Measurements from ENCODE around the gene UBXN6. TPM values are rescaled to one million over a fixed set of nuclear protein-coding genes. Genes with fewer than 3 reads are reported as not detected.

UBXN6 gene
- total RNA-seq, 1 donor from 2014 or later: 113 TPM

DNA sequence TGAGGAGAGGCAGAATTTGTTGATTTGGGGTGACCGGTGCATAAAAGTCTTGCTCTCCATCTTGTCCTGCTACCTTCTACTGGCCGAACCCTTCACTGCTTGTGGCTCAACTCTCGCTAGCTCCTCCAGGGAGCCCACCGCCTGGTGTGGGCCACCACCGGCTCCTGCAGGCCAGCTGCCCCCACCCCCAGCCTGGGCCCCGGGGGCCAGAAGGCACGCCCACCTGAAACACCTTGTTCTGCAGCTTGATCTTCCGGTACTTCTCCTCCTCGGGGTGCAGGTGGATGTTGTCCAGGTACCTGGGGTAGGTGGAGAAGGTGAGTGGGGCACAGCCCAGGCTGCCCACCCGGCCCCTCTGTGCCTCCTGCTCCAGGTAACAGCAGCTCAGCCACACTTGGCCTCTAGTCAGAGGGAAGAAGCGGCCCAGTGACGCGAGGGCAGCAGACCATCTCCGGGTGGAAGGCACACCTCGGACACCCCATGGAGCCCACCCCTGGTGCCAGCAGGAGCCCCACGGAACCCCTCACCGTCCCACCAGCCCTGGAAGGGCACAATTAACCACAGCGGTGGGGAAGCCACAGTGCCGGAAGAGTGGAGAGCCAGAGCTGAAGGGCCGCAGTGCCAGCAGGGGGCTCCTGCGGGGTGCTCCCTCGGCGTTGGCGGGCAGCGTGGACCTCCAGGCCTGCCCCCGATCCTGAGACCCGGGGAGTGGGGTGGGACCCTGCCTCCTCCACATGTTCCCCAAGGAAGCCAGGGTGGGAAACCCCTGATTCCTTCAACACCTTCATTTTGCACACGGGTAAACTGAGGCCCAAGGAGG lies 10.1 kb downstream of the UBXN6 start:
- no peak overlapping the region for H3K4me3 ChIP-seq
- H3K27me3 ChIP-seq: no peaks in the 10 kb centered on the region
- DNase-seq (no peak), ATAC-seq (no peak)
- intact Hi-C loops (cut with DNase I): no loop called here
- TF ChIP-seq, protein P1, sequence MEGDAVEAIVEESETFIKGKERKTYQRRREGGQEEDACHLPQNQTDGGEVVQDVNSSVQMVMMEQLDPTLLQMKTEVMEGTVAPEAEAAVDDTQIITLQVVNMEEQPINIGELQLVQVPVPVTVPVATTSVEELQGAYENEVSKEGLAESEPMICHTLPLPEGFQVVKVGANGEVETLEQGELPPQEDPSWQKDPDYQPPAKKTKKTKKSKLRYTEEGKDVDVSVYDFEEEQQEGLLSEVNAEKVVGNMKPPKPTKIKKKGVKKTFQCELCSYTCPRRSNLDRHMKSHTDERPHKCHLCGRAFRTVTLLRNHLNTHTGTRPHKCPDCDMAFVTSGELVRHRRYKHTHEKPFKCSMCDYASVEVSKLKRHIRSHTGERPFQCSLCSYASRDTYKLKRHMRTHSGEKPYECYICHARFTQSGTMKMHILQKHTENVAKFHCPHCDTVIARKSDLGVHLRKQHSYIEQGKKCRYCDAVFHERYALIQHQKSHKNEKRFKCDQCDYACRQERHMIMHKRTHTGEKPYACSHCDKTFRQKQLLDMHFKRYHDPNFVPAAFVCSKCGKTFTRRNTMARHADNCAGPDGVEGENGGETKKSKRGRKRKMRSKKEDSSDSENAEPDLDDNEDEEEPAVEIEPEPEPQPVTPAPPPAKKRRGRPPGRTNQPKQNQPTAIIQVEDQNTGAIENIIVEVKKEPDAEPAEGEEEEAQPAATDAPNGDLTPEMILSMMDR (IDR thresholded peaks at IDR 0.05): no peak
- peaks cover 81% of the 10 kb centered on the region for H3K36me3 ChIP-seq
- H3K4me1 ChIP-seq: no peaks in the 10 kb centered on the region
- H3K27ac ChIP-seq: no peak overlapping the region
- no peaks in the 10 kb centered on the region for H3K9me3 ChIP-seq

DNA sequence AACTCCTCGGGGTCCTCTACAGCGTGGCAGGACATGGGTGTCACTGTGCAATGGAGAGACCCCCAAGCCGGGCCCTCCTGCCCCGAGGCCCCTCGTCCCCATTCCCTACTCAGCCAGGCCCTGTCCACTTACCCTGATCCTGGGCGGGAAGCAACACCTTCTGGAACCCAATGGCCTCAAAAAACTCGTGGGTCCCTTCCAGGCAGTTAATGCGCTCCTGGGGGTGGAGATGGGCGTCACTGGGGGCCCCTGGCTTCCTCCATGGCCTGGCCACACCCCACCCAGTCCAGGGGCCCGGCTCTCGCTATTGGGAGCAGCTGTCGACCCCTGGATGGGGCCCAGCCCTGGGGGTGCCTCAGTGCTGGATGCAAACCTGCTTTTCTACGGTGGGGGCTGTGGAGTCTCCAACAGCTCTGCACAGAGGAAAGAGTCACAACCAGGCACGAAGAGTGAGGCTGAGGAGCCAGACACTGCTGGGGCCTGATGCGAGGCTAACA lies 10.8 kb downstream of the UBXN6 start:
- ATAC-seq: no peak
- no peaks in the 10 kb centered on the region for H3K9me3 ChIP-seq
- no peak overlapping the region for H3K4me3 ChIP-seq
- intact Hi-C loops (cut with DNase I): no loop called here
- no peak overlapping the region for H3K27ac ChIP-seq
- TF ChIP-seq, protein P1 (IDR thresholded peaks at IDR 0.05): no peak
- DNase-seq: no peak
- H3K4me1 ChIP-seq: no peaks in the 10 kb centered on the region
- no peaks in the 10 kb centered on the region for H3K27me3 ChIP-seq
- H3K36me3 ChIP-seq: peaks cover 74% of the 10 kb centered on the region

DNA sequence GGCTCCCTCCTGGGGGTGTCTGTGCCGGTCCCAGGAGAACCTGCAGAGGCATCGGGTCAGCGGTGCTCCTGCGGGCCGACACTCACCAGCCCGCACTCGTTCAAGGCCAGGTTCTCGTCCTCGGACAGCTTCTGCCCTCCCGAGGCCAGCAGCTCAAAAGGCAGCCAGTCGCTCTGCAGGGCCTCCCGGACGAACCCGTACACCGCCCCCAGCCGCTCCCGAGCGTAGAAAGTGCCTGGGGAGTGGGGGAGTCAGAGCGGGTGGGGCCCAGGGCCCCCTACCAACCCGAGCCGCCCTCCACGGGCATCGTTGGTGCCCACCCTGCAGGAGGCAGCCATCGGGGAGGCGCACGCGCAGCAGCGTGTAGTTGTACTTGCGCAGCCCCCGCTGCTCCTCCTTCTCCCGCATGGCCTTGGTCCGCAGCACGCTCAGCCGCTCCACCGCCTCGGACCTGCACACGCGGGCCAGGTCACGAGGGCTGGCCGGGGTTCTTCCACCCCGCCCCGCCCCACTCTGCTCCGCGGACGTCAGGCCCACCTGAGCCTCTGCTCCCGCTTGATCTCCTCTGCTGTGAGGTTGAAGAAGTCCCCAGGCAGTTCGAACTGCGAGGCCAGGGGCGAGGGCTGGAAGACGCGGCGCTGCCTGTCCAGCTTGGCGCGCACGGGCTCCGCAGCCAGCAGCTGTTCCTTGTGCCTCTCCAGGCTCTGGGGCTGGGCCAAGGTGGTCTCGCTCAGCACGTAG lies 11.5 kb downstream of the UBXN6 start:
- no peak overlapping the region for H3K27ac ChIP-seq
- peaks cover 67% of the 10 kb centered on the region for H3K36me3 ChIP-seq
- intact Hi-C loops (cut with DNase I): no loop called here
- TF ChIP-seq, protein P1 (IDR thresholded peaks at IDR 0.05): no peak
- no peaks in the 10 kb centered on the region for H3K27me3 ChIP-seq
- DNase-seq (no peak), ATAC-seq (no peak)
- H3K9me3 ChIP-seq: no peaks in the 10 kb centered on the region
- H3K4me3 ChIP-seq: no peak overlapping the region
- H3K4me1 ChIP-seq: no peaks in the 10 kb centered on the region

DNA sequence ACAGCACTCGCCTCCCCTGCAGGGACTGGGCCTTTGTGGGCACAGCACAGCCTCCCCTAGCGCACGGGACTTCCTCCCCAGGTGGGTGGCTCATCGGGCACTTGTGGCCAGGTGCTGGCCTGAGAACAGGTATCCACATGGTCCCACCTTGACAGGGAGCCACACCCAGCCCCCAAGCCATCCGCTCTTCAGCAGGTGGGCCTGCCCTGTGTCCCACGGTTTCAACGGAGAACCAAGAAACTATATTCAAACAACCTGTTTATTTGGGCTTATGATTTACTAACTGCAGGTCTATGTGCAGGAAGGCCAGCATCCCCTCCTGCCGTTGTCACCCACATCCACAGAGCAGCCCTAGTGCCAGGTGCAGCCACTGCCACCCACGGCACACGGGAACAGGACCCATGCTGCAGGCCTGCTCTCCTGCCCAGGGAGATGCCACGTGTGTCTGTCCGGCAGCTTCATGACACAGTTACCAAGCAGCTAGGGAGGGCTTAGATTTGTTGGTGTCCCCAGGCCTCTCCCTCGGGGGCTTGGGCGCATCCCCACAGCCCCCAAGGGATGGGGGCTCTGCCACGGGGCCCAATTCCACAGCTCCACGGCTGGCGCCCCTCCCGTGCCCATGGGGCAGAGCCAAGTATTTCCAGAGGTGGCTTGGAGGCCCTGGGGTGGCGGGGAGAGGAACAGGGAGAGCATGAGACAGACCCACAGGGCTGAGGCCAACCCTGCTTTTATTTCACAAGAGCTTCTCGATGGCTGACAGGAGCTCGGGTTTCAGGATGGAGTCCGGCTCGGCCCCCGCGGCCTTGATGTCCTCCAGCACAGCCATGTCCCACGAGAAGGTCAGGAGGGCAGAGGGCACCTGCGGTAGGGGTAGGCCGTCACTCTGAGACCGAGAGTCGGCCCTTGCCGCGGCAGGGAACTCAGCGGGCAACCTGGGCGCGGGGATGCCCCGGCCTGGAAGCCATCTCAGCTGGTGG lies 12.5 kb downstream of the UBXN6 start:
- no peak for DNase-seq
- no peaks in the 10 kb centered on the region for H3K27me3 ChIP-seq

More for the DNA sequence above, 12.5 kb downstream of the UBXN6 start:
- no peaks in the 10 kb centered on the region for H3K9me3 ChIP-seq
- intact Hi-C loops (cut with DNase I): no loop called here
- no peak for ATAC-seq
- no peak overlapping the region for H3K27ac ChIP-seq
- no peaks in the 10 kb centered on the region for H3K4me1 ChIP-seq
- H3K4me3 ChIP-seq: no peak overlapping the region
- TF ChIP-seq, protein P1 (IDR thresholded peaks at IDR 0.05): no peak
- peaks cover 57% of the 10 kb centered on the region for H3K36me3 ChIP-seq
